HG03354 (cell line): ENCODE measurements around the gene CHCHD6.

Source experiments
- ATAC-seq: cut with Tn5 transposase; IDR thresholded peaks from one replicate; pipeline ENCODE4 v1.9.1; 2021; ENCODE audit warnings: mild to moderate bottlenecking; ENCODE audit not compliant: unreplicated experiment, poor library complexity, severe bottlenecking

CHCHD6 gene

GRCh38 chr3:126926684-126927400 lies 222.8 kb downstream of the CHCHD6 start:
- no peak for ATAC-seq

DNA sequence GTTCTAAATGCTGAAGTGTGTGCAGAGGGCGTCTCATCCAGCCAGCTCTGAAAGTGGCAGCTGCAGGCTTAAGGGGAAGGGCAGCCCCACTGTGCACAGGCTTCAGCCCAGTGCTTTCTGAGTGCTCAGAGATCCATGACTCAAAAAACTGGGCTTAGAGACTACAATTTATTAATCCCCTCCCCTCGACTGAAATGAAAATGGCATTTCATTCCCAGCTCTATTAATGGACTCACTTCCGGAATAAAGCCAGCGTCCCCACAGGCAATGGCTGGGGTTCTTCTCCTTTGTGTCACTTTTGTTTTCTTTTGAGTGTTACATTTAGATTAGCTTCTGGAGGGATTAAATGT lies 223.3 kb downstream of the CHCHD6 start:
- no peak for ATAC-seq

- ATAC-seq: no peak
These were observed 223.8 kb downstream of the CHCHD6 start for GRCh38 chr3:126927846-126928245.

DNA sequence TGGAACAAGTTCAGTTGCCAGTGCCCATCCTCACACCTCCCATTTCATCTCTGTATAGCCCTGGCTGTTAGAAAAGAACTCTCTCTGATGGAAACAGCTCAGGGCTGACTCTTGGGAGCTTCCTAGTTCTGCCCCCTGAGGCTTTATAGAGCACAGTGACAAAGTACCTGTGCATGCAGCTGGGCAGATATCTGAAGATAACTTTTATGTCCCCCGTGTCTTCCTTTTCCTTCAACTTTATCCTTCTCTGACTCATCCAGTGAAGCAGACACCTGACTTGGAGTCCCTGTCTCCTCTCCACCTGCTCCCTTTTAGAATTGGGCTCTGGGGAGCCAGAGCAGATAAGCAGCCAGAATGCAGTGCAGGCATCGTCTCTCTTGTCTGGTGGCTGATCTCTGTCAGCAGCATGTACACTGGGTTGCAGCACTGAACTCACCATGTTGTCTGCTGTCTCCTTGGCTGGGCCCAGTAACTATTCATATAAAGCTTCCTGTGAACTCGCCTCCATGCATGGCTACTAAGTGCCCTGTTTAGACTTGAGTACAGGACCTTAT lies 225.0 kb downstream of the CHCHD6 start:
- no peak for ATAC-seq

DNA sequence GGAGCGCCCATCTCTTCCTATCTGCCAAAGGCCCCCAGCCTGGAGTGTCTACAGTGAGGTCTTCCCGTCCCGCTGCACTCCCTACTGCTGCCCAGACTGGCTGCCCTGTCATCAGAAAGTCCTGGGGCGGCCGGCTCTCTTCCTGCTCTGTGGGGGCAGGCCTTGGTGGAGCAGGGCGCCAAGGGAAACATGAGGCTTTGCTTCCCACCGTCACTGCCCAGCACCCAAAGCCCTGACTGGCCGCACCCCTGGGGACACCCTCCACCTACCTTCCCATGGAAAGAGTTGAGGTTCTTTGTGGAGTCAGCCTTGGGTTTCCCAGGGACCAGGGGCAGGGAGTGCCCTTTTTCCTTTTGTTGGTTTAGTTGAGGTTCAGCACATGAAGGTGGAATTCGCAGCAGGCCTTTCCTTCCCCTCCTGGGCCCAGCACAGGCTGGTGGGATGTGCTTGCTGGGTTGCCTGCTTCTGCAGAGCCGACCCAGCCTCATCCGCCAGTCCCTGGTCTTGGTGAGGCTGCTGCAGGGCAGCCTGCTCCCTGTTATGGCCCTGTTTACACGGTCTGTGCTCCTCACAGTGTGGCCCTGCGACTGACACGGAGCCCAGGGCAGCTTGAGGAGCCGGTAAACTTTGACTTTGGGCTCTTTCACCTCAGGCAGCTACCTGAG lies 227.0 kb downstream of the CHCHD6 start:
- no peak for ATAC-seq

- ATAC-seq: no peak
These were observed 227.8 kb downstream of the CHCHD6 start for GRCh38 chr3:126931806-126932187.

- ATAC-seq: no peak
These were observed 228.3 kb downstream of the CHCHD6 start for GRCh38 chr3:126932188-126932931.

DNA sequence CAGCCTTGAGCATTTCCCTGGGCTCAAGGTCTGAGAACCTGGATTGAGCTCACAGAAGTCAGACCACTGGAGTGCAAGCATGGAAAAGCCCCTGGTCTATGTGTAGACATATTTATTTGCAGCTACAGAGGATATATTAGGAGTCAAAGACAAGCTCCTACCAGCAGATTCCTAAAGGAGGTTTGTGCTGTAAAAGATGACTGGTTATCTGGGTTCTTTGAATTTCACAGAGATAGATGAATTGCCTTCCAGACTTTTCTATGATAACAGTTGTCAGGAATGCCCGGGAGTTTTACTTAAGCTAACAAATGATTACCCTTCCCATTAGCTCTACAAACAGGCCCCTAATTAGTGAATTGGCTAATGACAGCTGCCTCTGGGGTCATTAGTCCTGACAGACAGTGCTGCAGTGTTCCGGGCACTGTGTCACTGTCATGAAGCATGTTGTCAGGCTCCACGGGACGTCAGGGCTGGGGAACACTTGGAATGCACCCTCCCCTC lies 230.0 kb downstream of the CHCHD6 start:
- ATAC-seq: no peak

GRCh38 chr3:126934991-126935390 lies 231.0 kb downstream of the CHCHD6 start:
- ATAC-seq: no peak

- ATAC-seq: no peak
These were observed 231.9 kb downstream of the CHCHD6 start for GRCh38 chr3:126935756-126936509.

DNA sequence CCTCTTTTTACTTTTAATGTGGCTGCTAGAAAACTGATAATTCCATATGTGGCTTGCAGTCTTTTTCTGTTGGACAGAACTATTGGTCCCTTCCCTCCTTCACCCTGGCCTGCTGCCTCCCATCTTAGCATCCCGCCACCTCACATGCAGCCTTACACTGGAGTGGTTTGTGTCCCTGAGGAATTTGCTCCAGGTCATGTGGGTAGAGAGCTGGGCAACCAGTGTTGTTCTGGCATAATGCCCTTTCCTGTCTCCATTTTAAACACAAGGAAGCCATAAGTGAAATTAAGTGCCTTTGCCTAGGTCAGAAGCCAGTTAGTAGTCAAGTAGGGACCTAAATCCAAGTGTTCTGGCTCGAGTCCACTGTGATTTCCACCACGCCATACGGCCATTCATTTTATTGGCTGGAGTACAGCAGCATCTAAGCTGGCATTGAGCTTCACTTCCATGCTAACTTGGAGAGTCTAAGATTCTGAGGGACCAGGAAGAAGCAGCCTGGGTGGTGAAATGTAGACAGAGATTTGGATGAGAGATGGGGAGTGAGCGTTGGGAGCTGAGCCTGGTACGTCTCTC lies 232.9 kb downstream of the CHCHD6 start:
- ATAC-seq: no peak

DNA sequence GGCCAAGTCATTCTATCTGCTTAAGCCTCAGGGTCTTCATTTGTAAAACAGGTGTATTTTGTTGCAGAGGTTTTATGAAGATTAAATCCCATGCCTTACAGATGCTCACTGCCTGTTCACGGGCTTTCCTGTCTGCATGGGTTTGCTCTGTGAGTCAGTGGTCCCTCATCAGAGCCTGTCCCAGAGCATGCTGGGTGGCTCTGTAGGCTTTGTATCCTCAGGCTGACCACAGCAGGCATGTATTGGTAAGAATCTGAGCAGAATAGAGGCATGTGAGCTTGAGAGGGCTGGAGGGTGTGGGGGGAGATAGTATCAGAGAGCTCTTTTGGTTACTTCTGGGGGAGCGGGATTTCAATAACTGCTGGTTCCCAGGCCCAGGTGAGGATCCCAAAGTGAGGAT lies 233.5 kb downstream of the CHCHD6 start:
- no peak for ATAC-seq

GRCh38 chr3:126937973-126938372 lies 233.9 kb downstream of the CHCHD6 start:
- ATAC-seq: no peak

- no peak for ATAC-seq
These were observed 234.7 kb downstream of the CHCHD6 start for GRCh38 chr3:126938520-126939337.

DNA sequence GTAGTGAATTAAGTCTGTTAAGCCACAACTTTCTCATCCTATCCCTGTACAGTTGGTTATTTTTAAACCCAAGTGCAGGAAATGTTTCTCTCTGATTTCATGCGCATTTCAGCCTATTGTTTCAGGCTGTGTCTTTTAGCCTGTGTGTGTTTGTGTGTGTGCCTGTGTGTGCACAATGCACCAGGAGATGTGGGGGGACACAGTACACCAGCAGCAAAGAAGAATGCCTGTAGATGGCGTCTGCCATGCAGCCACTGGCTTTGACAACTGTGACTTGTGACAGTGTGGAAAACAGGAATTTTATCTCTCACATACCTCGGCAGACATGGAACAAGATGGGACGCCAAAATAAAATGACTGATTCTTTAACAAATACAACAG lies 235.3 kb downstream of the CHCHD6 start:
- ATAC-seq: no peak

DNA sequence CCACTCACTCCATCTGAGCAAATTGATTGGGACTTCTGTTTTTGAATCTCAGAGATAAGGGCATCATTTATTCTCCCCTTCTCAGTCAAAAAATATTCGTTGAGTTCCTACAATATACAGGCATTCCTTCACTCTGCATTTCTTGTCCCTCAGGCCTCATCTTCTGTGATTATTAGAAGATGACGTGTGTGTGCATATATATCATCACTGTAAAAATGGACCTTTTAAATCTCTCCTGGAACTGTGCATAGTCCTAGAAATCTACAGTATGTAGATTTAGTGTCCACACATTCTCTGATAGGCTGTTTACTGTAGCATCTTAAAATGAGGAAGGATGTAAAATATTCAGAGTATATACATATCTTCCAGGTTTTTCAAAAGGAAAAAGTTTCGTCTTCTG lies 235.7 kb downstream of the CHCHD6 start:
- ATAC-seq: no peak

DNA sequence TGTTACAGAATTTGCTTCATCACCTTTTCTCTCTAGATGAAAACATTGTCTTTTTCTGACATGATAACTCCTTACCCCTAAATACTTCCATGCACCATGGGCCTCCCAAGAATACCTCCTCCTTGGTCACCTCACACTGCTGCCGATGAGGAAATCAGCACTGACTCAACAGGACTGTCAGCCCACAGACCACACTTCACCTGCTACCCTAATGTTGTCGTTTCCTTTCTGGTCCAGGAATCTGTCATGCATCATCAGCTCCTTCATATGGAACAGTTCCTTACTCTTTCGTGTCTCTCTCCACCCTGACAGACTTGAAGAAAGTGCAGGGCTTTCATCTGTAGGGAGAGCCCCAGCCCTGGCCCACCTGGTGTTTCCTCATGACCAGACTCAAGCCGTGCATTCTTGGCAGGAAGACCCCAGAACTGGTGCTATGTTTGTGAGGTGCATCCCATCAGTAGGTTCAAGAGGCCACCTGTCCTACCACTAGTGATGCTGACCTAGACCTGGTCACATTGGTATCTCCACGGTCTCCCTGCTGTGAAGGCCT lies 237.8 kb downstream of the CHCHD6 start:
- no peak for ATAC-seq
